Psoas muscle (tissue), 8 donors: ENCODE results near the gene HPDL. TPM values are rescaled to one million over a fixed set of nuclear protein-coding genes. Genes with fewer than 3 reads are reported as not detected.

Source experiments
- ATAC-seq, 4 donors: fragments of 200-7000 bp; cut with Tn5 transposase; one replicate each; pipeline ENCODE4 v1.9.1; 2020; ENCODE audit warnings: moderate library complexity in 3 of 4, mild to moderate bottlenecking in 2 of 4
- DNase-seq, 2 donors: peaks; one replicate each; pipeline ENCODE4 v3.0.0-alpha.2; 2020
- H3K27ac ChIP-seq: fragments of 200-600 bp; one replicate; pipeline ENCODE4 v1.8.0; 2022
- H3K27me3 ChIP-seq, 3 donors: fragments of 200-600 bp in 1 of 3; one replicate each; pipeline versions ENCODE4 v1.6.1 to v1.8.0; 2013 to 2022; ENCODE audit warnings: low read length in 2 of 3, mild to moderate bottlenecking in 2 of 3, moderate library complexity in 1 of 3; ENCODE audit not compliant: insufficient read depth in 3 of 3
- H3K36me3 ChIP-seq, 2 donors: fragments of 200-600 bp in 1 of 2; one replicate each; pipeline versions ENCODE4 v1.6.1 to v1.8.0; 2013 to 2022; ENCODE audit warnings: low read depth in 1 of 2, mild to moderate bottlenecking in 1 of 2, moderate library complexity in 1 of 2; ENCODE audit not compliant: insufficient read depth in 1 of 2
- H3K4me1 ChIP-seq: fragments of 200-600 bp; one replicate; pipeline ENCODE4 v1.8.0; 2022
- H3K4me3 ChIP-seq: fragments of 200-600 bp; one replicate; pipeline ENCODE4 v1.8.0; 2022; ENCODE audit warnings: mild to moderate bottlenecking
- H3K9me3 ChIP-seq: fragments of 200-600 bp; one replicate; pipeline ENCODE4 v1.8.0; 2022
- CTCF ChIP-seq: fragments of 200-600 bp; IDR thresholded peaks from one replicate; pipeline ENCODE4 v1.8.0; 2022; ENCODE audit warnings: antibody characterized with exemption
- WGBS, 3 donors: extraction: QIAGEN DNeasy Blood & Tissue Kit; methylation state at CpG; one replicate each; pipeline versions ENCODE4 v1.1.6 to v1.1.7; 2013; 5-methylcytosine and 5-hydroxymethylcytosine counted together
- intact Hi-C, 2 donors: fragments of 100-400 bp; cut with DNase I; formaldehyde crosslinking; loops; one replicate each; pipeline versions ENCODE4 v1.11.0 to v1.14.2; 2022
- polyA plus RNA-seq, 3 donors: library from polyadenylated mRNA; stranded (reverse); fragments of 200-250 nt; gene quantifications; one replicate each; pipeline ENCODE4 v1.2.3, GENCODE V29; 2013
- total RNA-seq, 4 donors: library from RNA; stranded (reverse); fragmentation: NEBNext Ultra II Directional in 2 of 4; extraction: Animal tissue kit (Norgen Biotek cat#: 25700) in 2 of 4; gene quantifications; one replicate each; pipeline versions ENCODE4 v1.2.1 to v1.2.4, GENCODE V29; 2021 to 2023
- donor health status: healthy with polysubstance abuse.
- donor health status: DM: no; HTN: no; CAD: no; lungs with moderate emphysema.
- donor health status: Bipolar disorder and iron deficiency.
- donor health status: healthy.
- donor health status: DM: yes; HTN: yes; CAD: no.
- donor health status: DM: no; HTN: no; CAD: no.
- donor health status: DM: no; HTN: no; CAD: no.
- donor health status: DM: yes; HTN: yes; CAD: no.

Gene HPDL
- total and polyA plus RNA-seq, 7 donors, result 0.73 to 4.9 (median 1.4) TPM

DNA sequence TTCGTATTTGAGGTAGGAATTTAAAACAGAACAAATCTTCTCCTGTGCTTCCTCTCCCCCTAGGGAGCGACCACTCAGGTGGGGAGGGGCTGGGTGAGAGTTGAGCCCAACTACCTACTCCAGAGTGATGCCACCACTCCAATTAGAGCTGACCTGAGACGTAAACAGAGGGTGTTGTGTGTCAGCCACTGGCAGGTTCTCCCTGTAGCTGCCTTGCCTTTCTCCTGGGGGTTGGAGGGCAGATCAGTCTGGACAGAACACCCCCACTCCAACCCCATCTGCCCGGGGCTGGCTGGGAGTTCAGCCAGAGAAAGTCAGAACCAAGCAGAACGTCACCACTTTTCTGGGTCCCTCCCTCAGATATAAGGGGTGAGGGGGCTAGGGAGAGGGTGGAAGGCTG is 2.0 kb downstream of the HPDL start:
- ATAC-seq (peak in 1 of 4 donors; percentile 47), DNase-seq (no peak)
- peaks cover 15% of the 10 kb centered on the region for H3K4me1 ChIP-seq
- H3K27me3 ChIP-seq, result no peaks in the 10 kb centered on the region
- 38 to 62% (median 49%) methylated on average over 5 of the region's 5 CpGs for WGBS, 3 donors
- no peaks in the 10 kb centered on the region for H3K9me3 ChIP-seq
- intact Hi-C loops, result no loop called here
- no peak overlapping the region for H3K4me3 ChIP-seq
- H3K36me3 ChIP-seq, result peaks cover 0 to 42% of the 10 kb centered on the region in 2 donors
- TF ChIP-seq CTCF, result no peak
- peak overlapping the region; percentile 7 for H3K27ac ChIP-seq

- no peak overlapping the region for H3K4me3 ChIP-seq
- ATAC-seq, result peak in 1 of 4 donors; percentile 36
- peaks cover 0 to 50% of the 10 kb centered on the region in 2 donors for H3K36me3 ChIP-seq
- peak overlapping the region; percentile 21 for H3K27ac ChIP-seq
- TF ChIP-seq CTCF, result no peak
- no peaks in the 10 kb centered on the region for H3K9me3 ChIP-seq
- DNase-seq, result no peak
- WGBS, 3 donors, result 52 to 67% (median 52%) methylated on average over 4 of the region's 4 CpGs
- intact Hi-C loops, result no loop called here
- peaks cover 15% of the 10 kb centered on the region for H3K4me1 ChIP-seq
- no peaks in the 10 kb centered on the region for H3K27me3 ChIP-seq
Observed at GRCh38 chr1:45329445-45329844, 2.8 kb downstream of the HPDL start.

DNA sequence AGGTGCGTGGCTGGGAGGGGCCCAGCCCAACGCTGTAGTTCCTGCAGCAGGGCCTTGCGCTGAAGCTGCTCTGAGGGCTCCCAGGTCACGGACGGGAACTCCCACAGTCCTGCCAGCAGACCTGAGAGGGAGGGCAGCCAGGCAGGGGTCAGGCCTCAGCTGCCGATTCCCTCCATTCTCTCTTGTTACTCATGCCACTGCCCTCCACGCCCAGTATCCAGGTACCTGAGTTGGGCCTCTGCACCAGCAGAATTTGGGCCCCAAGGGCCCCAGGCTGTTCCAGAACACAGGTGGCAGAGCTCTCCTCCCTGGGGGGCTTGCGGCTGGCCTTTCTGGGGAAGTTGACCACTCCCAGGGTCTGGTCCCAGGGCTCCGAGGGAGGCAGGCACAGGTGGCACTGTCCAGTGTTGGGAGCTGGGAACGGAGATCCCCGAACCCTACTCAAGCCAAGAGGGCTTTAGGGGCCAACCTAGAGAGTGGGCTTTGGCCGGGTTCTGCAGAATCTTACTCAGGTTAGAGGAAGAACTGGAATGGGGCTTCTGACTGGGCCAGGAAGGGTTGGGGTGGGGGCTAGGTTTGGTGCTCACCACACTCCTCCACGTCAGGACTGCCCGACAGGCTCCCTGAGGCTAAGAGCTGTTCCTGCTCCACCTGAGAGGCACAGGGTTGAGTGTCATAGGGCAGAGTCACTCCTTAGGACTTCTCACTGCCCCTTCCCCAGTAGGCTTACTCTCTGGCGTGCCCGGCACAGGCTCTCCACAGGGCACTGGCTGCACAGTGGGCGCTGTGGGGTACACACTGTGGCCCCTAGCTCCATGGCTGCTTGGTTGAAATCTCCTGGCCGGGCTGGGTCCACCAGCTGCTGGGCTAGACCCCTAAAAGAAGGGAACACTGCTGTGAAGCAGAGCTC is 5.0 kb downstream of the HPDL start:
- no peaks in the 10 kb centered on the region for H3K9me3 ChIP-seq
- DNase-seq, result no peak
- intact Hi-C loops, result no loop called here
- H3K27me3 ChIP-seq, result no peaks in the 10 kb centered on the region
- TF ChIP-seq CTCF, result no peak
- no peak for ATAC-seq
- H3K4me1 ChIP-seq, result peaks cover 15% of the 10 kb centered on the region
- H3K4me3 ChIP-seq, result no peak overlapping the region
- peaks cover 0 to 53% of the 10 kb centered on the region in 2 donors for H3K36me3 ChIP-seq
- H3K27ac ChIP-seq, result no peak overlapping the region
- 94 to 95% (median 95%) methylated on average over 18 of the region's 18 CpGs for WGBS, 3 donors

- WGBS, 3 donors, result 93 to 98% (median 96%) methylated on average over 9 to 10 of the region's 10 CpGs
- TF ChIP-seq CTCF, result no peak
- no peaks in the 10 kb centered on the region for H3K9me3 ChIP-seq
- H3K36me3 ChIP-seq, result peaks cover 0 to 53% of the 10 kb centered on the region in 2 donors
- no peak overlapping the region for H3K27ac ChIP-seq
- DNase-seq (no peak), ATAC-seq (no peak)
- intact Hi-C loops, result no loop called here
- peaks cover 12% of the 10 kb centered on the region for H3K4me1 ChIP-seq
- no peak overlapping the region for H3K4me3 ChIP-seq
- no peaks in the 10 kb centered on the region for H3K27me3 ChIP-seq
Observed at GRCh38 chr1:45332346-45332720, 5.6 kb downstream of the HPDL start.
